HG03196 (cell line): ENCODE results near the gene SYNE4.
"Not testable (repeated sequence)": the region's sequence is repeated elsewhere in the genome, so short reads cannot be mapped to it uniquely, and the experiment has no call there.

Source experiments
- ATAC-seq: cut with Tn5 transposase; IDR thresholded peaks from one replicate; pipeline ENCODE4 v1.9.1; 2021; ENCODE audit not compliant: unreplicated experiment

Gene SYNE4, protein sequence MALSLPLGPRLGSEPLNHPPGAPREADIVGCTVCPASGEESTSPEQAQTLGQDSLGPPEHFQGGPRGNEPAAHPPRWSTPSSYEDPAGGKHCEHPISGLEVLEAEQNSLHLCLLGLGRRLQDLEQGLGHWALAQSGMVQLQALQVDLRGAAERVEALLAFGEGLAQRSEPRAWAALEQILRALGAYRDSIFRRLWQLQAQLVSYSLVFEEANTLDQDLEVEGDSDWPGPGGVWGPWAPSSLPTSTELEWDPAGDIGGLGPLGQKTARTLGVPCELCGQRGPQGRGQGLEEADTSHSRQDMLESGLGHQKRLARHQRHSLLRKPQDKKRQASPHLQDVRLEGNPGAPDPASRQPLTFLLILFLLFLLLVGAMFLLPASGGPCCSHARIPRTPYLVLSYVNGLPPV

DNA sequence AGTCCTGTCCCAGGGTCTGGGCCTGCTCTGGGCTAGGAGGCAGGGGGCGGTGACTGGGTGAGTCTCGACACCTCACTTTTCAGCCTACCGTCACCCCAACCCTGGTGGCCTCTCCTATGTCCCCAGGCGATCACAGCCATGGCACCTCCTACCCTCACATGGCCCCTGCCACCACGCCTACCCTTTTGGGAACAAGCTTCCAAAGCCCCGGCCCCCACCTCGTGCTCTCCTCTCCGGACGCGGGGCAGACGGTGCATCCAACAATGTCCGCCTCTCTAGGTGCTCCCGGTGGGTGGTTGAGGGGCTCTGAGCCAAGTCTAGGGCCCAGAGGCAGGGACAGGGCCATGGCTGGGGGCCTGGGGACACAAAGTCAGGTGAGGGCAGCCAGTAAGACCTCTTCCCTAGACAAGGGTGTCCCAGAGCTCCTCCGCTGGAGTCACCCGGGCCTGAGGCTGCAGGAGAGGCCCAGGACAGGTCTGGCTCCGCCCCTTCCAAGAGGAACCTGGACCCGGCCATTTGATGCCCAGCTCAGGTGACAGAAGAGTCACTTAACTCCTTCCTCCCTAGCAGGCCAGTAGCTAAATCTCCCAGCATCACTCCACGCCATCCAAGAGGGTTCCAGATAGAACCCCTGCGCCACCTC lies at the start of gene SYNE4:
TSS of gene SYNE4 (minus strand) at position 478 of the 643 bp plus-strand sequence. CDS start at position 346, 132 bp downstream.
- no peak for ATAC-seq

DNA sequence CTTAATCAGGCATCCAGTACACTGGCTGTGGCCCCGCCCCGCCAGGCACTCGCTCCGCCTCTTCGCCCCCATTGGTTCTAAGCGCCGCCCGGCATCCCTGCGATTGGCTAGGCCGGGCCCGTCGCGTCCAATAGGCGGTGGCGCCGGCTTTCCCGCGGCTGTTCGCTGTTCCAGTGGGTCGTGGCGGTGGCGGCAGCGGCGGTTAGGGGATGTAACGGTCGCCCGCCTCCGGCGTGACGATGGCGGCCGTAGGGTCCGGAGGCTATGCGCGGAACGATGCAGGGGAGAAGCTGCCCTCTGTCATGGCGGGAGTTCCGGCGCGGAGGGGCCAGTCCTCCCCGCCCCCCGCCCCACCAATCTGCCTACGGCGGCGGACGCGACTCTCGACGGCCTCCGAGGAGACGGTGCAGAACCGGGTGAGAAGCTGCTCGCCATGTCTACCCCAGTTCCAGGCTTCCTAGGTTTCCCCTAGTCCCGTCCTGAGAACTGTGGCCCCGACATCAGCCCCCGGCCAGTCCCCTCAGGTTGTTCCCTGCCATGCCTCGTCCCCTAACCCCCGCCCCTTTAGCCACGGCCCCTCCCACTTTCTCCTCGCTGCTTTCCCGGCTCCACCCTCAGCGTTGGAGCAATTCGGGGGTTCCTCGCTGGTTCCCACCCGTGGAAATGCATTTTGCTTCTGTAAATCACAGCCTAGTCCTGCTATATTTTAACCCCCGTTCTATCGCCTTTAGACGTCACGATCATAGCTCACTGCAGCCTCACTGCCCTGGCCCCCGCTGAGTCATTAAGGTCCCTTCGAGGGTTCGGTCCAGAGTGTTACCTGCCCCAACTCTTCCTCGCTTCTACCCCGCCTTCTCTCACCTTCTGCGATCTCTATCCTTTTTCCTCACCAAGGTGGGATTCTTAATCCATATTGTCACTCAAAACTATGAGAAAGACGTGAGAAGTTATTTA lies 46.4 kb upstream of the SYNE4 start, which contains the start of gene WDR62:
TSS of gene WDR62 (plus strand) at position 165 of the 954 bp plus-strand sequence. CDS start at position 240, 75 bp downstream.
- ATAC-seq, result peak; percentile 64

DNA sequence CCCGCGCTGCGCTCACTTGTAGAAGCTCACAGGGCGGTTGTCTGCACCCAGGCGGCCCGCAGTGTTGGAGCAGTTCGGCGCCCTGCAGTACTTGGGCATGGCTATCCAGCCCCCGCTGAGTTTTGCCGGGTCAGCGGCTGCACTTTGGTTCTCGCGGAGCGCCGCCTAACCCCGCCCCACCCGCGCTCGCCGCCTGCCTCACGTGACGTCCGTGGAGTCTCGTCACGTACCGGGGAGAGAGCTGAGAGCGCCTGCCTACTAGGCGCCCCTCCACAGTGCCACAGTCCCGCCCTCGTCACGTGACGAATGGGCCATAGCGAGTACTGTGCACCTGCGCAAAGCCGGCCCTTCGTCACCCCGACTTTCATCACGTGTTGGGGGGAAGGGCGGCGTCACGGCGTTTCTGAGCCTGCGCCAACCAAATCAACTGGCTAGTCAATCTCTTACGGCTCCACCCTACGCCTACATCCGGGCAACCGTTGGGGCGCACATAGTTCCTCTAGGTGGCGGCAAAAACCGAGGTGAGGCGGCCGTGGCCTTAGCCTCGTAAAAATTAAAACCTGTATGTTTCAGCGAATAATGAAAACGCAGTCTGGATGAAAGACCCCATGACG lies 45.6 kb upstream of the SYNE4 start, which contains the start of gene THAP8:
TSS of gene THAP8 (minus strand) at position 167 of the 614 bp plus-strand sequence. CDS start at position 99, 68 bp downstream.
- ATAC-seq, result peak; percentile 81

DNA sequence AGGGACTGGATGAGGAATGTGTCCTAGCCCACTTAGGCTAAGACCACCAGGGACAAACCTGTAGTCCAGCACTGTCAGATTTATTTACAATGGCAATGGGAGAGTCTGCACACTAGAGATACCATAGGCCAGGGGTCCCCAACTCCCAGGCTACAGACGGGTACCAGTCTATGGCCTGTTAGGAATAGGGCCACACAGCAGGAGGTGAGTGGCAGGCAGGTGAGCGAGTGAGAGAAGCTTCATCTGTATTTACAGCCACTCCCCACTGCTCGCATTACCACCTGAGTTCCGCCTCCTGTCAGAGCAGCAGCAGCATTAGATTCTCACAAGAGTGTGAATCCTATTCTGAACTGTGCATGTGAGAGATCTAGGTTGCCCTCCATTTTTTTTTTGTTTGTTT lies 43.0 kb upstream of the SYNE4 start:
- ATAC-seq, result no peak

DNA sequence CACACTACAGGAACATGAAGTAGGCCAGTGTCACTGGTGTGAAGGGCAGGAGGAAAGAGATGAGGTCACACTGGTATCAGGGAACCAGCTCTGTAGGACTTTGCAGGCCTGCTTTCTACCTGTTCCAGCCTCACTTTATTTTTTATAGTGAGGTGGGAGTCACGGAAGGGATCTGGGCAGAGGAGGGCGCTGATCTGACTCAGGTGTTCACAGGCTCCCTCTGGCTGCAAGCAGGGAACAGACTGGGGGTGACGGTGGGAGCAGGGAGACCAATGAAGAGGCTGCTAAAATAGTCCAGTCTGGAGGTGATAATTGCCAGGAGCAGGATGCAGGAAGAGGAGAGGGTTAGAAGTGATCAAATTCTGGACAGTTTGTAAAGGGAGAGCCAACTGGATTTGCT lies 42.6 kb upstream of the SYNE4 start:
- no peak for ATAC-seq

DNA sequence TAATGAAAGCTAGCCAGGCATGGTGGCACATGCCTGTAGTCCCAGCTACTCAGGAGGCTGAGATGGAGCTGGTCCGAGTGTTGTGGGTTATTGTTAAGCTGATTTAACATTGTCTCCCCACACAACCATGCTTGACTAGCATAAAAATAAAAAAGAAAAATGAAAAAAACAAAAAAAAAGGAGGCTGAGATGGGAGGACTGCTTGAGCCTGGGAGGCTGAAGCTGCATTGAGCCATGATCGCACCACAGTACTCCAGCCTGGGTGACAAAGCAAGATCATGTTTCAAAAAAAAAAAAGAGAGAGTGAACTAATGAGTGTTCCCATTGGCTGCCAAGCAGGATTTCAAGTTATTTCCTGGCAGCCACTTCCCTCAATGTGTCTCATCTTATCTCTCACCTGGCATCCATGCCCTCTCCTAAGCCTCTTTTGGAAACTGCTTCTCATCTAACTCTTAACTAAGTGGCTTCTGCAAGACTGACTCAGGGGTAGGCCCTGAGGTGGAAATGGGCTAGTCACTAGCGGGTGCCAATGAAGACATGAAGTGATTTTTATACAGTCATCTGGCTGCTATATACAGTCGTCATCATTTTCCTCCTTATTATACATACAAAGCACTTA lies 40.6 kb upstream of the SYNE4 start:
- ATAC-seq, result no peak

DNA sequence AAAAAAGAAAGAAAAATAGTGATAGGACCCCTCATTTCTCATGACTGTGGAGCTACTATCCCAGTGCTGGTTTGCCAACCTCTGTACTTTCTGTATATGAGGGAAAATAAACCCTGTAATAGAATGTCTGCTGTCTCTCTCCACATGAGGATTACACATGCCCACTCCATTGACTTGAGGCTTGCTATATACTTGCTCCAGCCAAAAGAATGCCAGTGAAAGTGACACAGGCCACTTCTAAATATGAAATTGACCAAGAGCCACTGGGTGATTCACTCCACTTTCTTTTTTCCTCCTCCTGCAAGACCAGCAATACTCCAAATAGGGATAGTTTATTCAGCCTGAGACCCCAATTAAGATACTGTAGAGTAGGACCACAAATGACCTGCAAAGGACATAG lies 39.2 kb upstream of the SYNE4 start:
- ATAC-seq, result no peak

DNA sequence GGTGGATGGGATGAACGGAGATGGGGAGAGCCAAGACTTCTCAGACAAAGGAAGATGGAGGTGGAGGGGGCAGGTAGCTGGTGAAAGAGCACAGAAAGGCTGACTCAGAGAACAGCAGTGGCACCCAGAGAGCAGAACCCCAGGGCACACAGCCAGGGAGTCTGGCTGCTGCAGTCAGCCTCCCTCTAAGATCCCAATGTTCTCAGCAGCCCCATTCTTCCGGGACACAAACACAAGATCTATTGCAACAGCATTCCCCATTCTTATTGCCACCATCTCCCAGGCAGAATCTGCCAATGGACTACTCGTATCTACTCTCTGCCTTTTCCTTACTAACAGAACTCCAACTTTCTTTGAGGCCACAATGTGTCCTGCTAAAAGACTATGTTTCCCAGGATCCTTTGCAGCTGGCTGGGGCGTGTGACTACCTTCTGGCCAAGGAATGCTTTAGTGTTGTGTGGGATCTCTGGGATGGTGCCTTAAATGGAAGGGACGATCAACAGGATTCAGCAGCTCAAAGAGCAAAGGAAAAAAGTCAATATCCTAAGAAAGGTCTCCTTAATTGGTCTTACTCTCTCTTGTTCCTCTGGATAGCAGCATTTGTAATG lies 37.9 kb upstream of the SYNE4 start:
- ATAC-seq, result no peak

DNA sequence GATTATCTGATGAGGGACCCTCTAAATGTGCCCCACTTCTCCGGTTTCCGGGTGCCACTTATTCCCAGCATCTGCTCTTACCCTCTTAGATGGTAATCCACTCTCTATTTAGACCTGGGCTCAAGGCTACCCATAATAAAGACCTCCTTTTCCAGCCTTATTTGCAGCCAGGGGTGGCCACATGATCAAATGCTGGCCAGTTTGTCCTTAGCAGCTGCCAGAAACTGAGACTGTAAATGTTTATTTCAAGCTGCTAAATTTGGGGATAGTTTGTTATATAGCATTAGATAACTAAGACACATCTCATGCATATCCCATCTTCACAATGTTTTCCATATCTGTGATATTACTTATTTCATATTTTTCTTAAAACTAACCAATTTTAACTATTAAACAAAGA lies 35.3 kb upstream of the SYNE4 start:
- ATAC-seq, result no peak

DNA sequence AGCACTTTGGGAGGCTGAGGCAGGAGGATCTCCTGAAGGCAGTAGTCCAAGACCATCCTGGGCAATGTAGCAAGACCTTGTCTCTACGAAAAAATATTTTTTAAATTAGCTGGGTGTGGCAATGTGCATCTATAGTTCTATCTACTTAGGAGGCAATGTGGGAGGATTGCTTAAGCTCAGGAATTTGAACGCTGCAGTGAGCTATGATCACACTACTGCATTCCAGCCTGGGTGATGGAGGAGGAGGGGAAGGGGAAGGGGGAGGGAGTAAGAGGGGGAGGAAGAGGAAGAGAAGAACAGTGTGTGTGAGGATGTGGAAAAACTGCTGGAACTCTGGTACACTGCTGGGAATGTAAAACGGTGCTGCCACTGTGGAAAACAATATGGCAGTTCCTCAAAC lies 33.2 kb upstream of the SYNE4 start:
- ATAC-seq, result no peak

DNA sequence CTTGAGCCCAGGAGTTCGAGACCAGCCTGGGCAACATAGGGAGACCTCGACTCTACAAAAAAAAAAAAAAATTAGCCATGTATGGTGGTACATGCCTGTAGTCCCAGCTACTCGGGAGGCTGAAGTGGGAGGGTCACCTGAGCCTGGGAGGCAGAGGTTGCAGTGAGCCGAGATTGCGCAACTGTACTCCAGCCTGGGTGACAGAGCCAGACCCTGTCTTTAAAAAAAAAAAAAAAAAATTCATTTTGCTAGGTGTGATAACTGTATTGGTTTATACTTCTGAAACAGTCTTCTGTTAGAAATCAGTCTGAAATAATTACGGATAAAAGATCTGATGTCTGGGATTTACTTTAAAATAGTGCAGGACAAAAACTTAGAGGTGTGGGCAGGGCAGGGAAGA lies 32.5 kb upstream of the SYNE4 start:
- ATAC-seq, result not testable (repeated sequence)

DNA sequence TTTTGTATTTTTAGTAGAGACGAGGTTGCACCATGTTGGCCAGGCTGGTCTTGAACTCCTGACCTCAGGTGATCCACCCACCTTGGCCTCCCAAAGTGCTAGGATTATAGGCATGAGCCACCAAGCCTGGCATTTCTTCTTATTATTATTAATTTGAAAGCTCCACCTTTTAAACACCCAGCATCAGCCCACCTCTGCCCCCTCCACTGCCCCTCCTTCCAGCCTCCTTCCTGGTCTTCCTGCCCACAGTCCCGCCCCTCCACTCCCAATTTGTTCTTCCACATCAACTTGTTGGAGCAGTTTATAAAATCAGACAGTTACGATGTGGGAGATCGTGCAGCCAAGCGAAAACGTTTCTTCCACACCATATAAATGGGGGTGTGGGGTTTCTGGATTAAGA lies 31.9 kb upstream of the SYNE4 start:
- no peak for ATAC-seq

DNA sequence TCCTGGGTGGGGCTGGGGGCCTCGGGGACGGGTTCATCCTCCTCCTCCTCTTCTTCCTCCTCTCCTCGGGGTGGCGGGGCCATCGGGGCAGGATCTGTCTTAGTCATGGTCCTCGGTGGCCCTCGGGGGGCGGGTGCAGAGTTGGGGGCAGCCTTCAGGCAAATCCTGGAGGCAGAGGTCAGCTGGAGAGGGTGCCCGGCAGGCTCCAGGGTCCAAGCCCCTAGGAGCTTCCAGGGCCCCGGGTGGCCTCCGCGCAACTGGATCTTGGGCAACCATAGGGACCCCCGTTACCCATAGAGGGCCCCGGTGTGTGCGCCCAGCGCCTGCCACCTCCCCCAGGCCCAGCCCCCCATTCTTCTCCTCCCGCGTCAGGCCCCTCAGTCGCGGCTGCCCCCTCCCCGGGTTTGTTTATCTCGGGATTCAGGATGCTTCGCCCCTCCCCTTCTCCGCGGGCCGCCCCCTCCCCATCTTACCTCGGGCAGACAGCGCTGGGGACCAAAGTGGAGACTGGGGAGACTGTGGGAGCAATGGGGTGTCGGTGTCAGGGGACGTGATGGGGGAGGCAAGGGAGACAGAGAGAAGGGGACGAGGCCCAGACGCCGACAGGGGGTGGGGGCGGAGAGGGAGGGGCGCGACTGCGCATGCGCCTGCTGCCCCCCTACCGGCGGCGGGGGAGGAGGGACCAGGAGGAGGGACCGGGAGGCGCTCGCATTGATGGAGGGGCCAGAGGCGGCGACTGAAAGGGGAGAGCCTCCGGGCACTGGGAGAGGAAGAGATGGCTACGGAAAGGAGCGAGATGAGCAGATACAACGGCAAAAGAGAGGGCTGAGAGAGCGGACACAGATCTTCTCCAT lies 23.9 kb upstream of the SYNE4 start, which contains the start of gene CLIP3:
TSS of gene CLIP3 (minus strand) at position 623 of the 854 bp plus-strand sequence. CDS start at position 107, 516 bp downstream.
- no peak for ATAC-seq

DNA sequence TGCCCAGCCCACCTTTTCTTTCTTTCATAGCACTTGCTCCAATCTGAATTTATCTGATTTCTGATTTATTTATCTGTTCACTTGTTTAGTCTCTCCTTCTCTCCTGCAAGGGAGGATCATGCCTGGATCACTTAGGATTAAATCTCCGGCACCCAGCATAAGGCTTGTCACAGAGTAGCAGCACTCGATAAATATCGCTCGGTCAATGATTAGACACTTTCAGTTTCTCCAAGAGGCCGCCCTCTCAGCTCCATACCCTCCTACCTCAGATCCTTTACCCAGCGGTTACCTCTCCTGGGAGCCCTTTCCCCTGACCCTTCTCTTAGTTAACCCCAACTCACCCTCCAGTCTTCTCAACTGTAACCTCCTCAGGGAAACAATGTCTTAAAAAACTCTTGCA lies 22.7 kb upstream of the SYNE4 start:
- no peak for ATAC-seq

DNA sequence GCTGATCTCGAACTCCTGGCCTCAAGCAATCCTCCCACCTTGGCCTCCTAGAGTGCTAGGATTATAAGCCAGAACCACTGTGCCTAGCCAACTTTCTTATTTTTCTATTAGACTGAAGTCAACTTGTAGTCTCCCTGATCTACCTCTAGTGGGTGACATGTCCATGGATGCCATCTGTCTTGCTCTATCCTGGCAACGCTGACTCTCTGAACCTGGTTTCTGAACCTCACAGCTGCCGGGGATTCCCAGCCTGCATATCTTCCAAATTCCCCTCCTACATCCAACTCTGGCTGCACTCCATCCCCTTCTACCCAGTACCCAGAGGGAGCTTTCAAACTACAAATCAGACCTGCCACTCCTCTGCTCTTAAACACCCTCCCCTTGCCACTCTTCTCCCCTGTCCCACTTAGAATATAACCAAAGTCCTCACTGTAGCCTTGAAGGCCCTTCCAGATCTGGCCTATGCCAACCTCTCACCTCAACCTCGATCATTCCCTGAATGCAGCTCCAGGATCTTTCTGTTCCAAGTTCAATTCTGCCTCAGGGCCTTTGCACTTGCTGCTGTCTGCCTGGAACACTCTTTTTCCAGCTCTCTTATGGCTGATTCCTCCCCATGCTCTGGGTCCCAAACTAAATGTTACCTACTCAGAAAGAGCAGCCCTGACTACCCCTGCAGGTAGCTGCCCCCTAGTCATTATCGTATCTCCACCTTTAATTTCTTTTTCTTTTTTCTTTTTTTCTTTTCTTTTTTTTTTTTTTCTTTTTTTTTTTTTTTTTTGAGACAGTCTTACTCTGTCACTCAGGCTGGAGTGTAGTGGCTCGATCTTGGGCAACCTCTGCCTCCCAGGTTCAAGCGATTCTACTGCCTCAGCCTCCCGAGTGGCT lies 21.9 kb upstream of the SYNE4 start:
- no peak for ATAC-seq

DNA sequence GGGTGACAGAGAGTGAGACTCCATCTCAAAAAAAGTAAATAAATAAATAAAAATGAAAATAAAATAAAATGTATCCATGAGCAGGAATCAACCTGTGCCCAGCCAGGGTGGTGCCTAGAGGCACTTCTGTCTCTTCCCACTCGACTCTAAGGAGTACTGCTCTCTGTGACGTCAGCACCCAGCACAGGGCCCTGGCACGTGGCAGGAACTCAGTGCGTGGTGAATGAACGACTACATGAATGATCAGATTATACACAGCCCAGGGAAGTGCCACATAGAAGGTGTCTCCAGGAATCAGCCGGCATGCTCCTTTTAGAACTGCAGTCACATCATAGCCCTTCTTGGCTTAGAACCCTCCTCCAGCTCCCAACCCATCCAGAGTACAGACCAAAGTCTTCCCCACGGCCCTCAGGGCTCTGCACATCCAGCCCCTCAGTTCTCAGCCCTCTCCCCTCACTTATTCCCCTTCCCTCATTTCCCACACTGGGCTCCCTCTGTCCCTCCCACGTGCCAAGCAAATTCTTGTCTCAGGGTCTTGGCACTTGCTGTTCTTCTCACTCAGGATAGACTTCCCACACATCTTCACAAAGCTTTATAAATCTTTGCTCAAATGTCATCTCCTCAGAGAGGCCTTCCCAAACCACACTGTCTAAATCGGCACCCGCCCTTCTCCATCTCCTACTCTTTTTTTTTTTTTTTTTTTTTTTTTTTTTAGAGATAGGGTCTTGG lies 19.9 kb upstream of the SYNE4 start:
- no peak for ATAC-seq

DNA sequence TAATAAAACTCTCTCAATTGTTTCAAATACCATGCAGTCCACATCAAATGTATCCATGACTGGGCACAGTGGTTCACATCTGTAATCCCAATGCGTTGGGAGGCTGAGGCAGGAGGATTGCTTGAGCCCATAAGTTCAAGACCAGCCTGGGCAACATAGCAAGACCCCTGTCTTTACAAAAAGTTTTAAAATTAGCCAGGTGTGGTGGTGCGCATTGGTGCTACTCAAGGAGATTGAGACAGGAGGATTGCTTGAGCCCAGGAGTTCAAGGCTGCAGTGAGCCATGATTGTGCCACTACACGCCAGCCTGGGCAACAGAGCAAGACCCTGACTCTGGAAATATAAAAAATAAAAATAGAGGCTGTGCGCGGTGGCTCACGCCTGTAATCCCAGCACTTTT lies 19.1 kb upstream of the SYNE4 start:
- ATAC-seq, result no peak
